Suprapubic skin (tissue), 4 donors: ENCODE measurements around the gene PACS1.

Source experiments
- CTCF ChIP-seq, 2 donors: fragments of 200-600 bp in 1 of 2; fragments of 450-650 bp in 1 of 2; sonication (generic) in 1 of 2; IDR thresholded peaks; one replicate each; pipeline ENCODE4 v1.5.1; 2016 to 2019; ENCODE audit warnings: antibody characterized with exemption in 2 of 2, mild to moderate bottlenecking in 1 of 2, moderate library complexity in 1 of 2
- EP300 ChIP-seq: sonication (generic); formaldehyde crosslinking; IDR thresholded peaks from one replicate; pipeline ENCODE4 v1.6.1; 2017; ENCODE audit warnings: antibody characterized with exemption
- POLR2A ChIP-seq, 2 donors: fragments of 450-650 bp; IDR thresholded peaks; one replicate each; pipeline ENCODE4 v1.6.1; 2017; ENCODE audit warnings: antibody characterized with exemption in 2 of 2, mild to moderate bottlenecking in 2 of 2, moderate library complexity in 2 of 2
- POLR2AphosphoS5 ChIP-seq, 3 donors: sonication (generic); formaldehyde crosslinking; IDR thresholded peaks; one replicate each; pipeline ENCODE4 v1.6.1; 2017; ENCODE audit warnings: antibody characterized with exemption in 3 of 3

GRCh38 chr11:66225066-66225465, 155.0 kb downstream of the PACS1 start:
- TF ChIP-seq POLR2A (IDR thresholded peaks at IDR 0.05) (no peak), POLR2AphosphoS5 (IDR thresholded peaks at IDR 0.05) (no peak), CTCF (IDR thresholded peaks at IDR 0.05) (no peak), EP300 (no peak)
